Measurements from ENCODE around the gene GLCCI1. TPM values are rescaled to one million over a fixed set of nuclear protein-coding genes. Genes with fewer than 3 reads are reported as not detected.

Gene GLCCI1
- total RNA-seq (2022) = 10.1 and 12.9 TPM in 2 replicates
- percentile 70 among the genes with signal in this experiment for Bru-seq, nascent RNA
- BruChase-seq, experiment 1, labeled RNA remaining after a 6-hour chase = percentile 54 among the genes with signal in this experiment
- BruChase-seq, experiment 2, labeled RNA remaining after a 2-hour chase = percentile 65 among the genes with signal in this experiment
- long read RNA-seq, partial matches to known transcripts = 0 of 4 reads
- long read RNA-seq, other reads (novel, unspliced or antisense) = 4 of 4 reads

- H3K4me1 Mint-ChIP-seq (ENCODE audit: low read depth, unreplicated experiment) = no peaks in the 10 kb centered on the region
- H3K27ac Mint-ChIP-seq (ENCODE audit: unreplicated experiment) = peak within 1 kb of the TSS; percentile 52
- no TSS peak for BruUV-seq (replicated peaks)
- CTCF ChIA-PET = interaction anchor here (0.6 to 2.4 kb wide), 8 partner anchors 9 to 288 kb away, joined by 3 to 10 read pairs (median 3); no protein-coding TSS in a partner anchor
- H3K36me3 Mint-ChIP-seq (ENCODE audit: insufficient read depth, unreplicated experiment) = no peaks in the 10 kb centered on the region
- no peaks in the 10 kb centered on the region for H3K27me3 Mint-ChIP-seq (ENCODE audit: unreplicated experiment)
- H3K4me3 Mint-ChIP-seq (ENCODE audit: low read depth, unreplicated experiment) = no peak within 1 kb of the TSS
- intact Hi-C loops (cut with micrococcal nuclease; ENCODE audit: unreplicated experiment) = loop anchor here (1.0 kb wide), 2 partner anchors 204 to 249 kb away; no protein-coding TSS in a partner anchor
- TF ChIP-seq, protein P1, sequence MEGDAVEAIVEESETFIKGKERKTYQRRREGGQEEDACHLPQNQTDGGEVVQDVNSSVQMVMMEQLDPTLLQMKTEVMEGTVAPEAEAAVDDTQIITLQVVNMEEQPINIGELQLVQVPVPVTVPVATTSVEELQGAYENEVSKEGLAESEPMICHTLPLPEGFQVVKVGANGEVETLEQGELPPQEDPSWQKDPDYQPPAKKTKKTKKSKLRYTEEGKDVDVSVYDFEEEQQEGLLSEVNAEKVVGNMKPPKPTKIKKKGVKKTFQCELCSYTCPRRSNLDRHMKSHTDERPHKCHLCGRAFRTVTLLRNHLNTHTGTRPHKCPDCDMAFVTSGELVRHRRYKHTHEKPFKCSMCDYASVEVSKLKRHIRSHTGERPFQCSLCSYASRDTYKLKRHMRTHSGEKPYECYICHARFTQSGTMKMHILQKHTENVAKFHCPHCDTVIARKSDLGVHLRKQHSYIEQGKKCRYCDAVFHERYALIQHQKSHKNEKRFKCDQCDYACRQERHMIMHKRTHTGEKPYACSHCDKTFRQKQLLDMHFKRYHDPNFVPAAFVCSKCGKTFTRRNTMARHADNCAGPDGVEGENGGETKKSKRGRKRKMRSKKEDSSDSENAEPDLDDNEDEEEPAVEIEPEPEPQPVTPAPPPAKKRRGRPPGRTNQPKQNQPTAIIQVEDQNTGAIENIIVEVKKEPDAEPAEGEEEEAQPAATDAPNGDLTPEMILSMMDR (IDR thresholded peaks at IDR 0.05; ENCODE audit: unreplicated experiment) = no peak
- H3K9me3 Mint-ChIP-seq (ENCODE audit: low read depth, unreplicated experiment) = no peaks in the 10 kb centered on the region
- peak; percentile 99 for DNase-seq
These were observed at the start of gene GLCCI1 for GRCh38 chr7:7968544-7969305. TSS of gene GLCCI1 (plus strand) at chr7:7968796. CDS start at chr7:7969351, 555 bp downstream.

- H3K36me3 Mint-ChIP-seq (ENCODE audit: insufficient read depth, unreplicated experiment) = no peaks in the 10 kb centered on the region
- CTCF ChIA-PET = interaction anchor here (0.6 kb wide), 1 partner anchor 11 kb away, joined by 5 read pairs; no protein-coding TSS in a partner anchor
- TF ChIP-seq, protein P1 (IDR thresholded peaks at IDR 0.05; ENCODE audit: unreplicated experiment) = no peak
- no TSS peak for BruUV-seq (replicated peaks)
- intact Hi-C loops (cut with micrococcal nuclease; ENCODE audit: unreplicated experiment) = no loop called here
- H3K27ac Mint-ChIP-seq (ENCODE audit: unreplicated experiment) = no peak overlapping the region
- no peak overlapping the region for H3K4me3 Mint-ChIP-seq (ENCODE audit: low read depth, unreplicated experiment)
- H3K4me1 Mint-ChIP-seq (ENCODE audit: low read depth, unreplicated experiment) = peaks cover 12% of the 10 kb centered on the region
- no peaks in the 10 kb centered on the region for H3K27me3 Mint-ChIP-seq (ENCODE audit: unreplicated experiment)
- no peaks in the 10 kb centered on the region for H3K9me3 Mint-ChIP-seq (ENCODE audit: low read depth, unreplicated experiment)
- no peak for DNase-seq
These were observed 49.1 kb upstream of the GLCCI1 start for GRCh38 chr7:7919449-7919945.

DNA sequence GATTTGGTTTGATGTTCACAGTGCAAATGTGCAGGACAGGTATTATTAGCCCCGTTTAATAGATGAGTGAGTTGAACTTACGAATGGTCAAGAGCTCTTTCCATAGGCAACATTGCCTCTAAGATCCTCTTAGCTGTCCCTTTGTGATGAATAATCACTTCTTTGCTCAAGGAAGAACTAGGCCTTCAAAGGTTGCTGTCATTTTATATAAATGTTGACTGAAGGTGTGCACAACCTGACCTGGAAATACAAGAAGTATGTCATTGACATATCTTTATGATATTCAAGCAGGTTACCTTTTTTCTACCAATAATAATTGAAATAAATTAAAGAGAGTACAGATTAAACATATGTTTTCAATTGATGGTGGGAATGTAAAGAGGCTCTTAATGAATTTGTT is 48.5 kb upstream of the GLCCI1 start:
- CTCF ChIA-PET = no interaction called here
- Mint-ChIP-seq H3K36me3 (ENCODE audit: insufficient read depth, unreplicated experiment) (no peaks in the 10 kb centered on the region), H3K27ac (ENCODE audit: unreplicated experiment) (no peak overlapping the region), H3K9me3 (ENCODE audit: low read depth, unreplicated experiment) (no peaks in the 10 kb centered on the region), H3K27me3 (ENCODE audit: unreplicated experiment) (no peaks in the 10 kb centered on the region), H3K4me3 (ENCODE audit: low read depth, unreplicated experiment) (no peak overlapping the region), H3K4me1 (ENCODE audit: low read depth, unreplicated experiment) (peaks cover 13% of the 10 kb centered on the region)
- TF ChIP-seq, protein P1 (IDR thresholded peaks at IDR 0.05; ENCODE audit: unreplicated experiment) = no peak
- BruUV-seq (replicated peaks) = no TSS peak
- DNase-seq = no peak
- intact Hi-C loops (cut with micrococcal nuclease; ENCODE audit: unreplicated experiment) = no loop called here

GRCh38 chr7:7920481-7920880 is 48.1 kb upstream of the GLCCI1 start:
- Mint-ChIP-seq H3K27ac (ENCODE audit: unreplicated experiment) (no peak overlapping the region), H3K4me1 (ENCODE audit: low read depth, unreplicated experiment) (peaks cover 13% of the 10 kb centered on the region), H3K9me3 (ENCODE audit: low read depth, unreplicated experiment) (no peaks in the 10 kb centered on the region), H3K27me3 (ENCODE audit: unreplicated experiment) (no peaks in the 10 kb centered on the region), H3K36me3 (ENCODE audit: insufficient read depth, unreplicated experiment) (no peaks in the 10 kb centered on the region), H3K4me3 (ENCODE audit: low read depth, unreplicated experiment) (no peak overlapping the region)
- no TSS peak for BruUV-seq (replicated peaks)
- TF ChIP-seq, protein P1 (IDR thresholded peaks at IDR 0.05; ENCODE audit: unreplicated experiment) = no peak
- DNase-seq = no peak
- intact Hi-C loops (cut with micrococcal nuclease; ENCODE audit: unreplicated experiment) = no loop called here
- CTCF ChIA-PET = no interaction called here

Data from Calu3 (cell line).